Right cardiac atrium (tissue), 5 donors: ENCODE data around the gene MNS1. TPM values are rescaled to one million over a fixed set of nuclear protein-coding genes. Genes with fewer than 3 reads are reported as not detected.
"Not testable (repeated sequence)": the region's sequence is repeated elsewhere in the genome, so short reads cannot be mapped to it uniquely, and the experiment has no call there.

Source experiments
- ATAC-seq, 2 donors: fragments of 200-7000 bp; cut with Tn5 transposase; one replicate each; pipeline versions ENCODE4 v1.8.0 to v1.9.1; 2020; ENCODE audit warnings: moderate library complexity in 2 of 2, mild to moderate bottlenecking in 1 of 2
- DNase-seq, 3 donors: peaks; one replicate each; pipeline ENCODE4 v3.0.0-alpha.2; 2020
- H3K27ac ChIP-seq: one replicate; pipeline ENCODE4 v1.5.1; 2013; ENCODE audit warnings: mild to moderate bottlenecking, low read length, control low read depth, moderate library complexity
- H3K27me3 ChIP-seq: one replicate; pipeline ENCODE4 v1.6.1; 2013; ENCODE audit not compliant: control insufficient read depth, insufficient read depth
- H3K4me1 ChIP-seq: one replicate; pipeline ENCODE4 v1.6.1; 2013; ENCODE audit warnings: low read length; ENCODE audit not compliant: control insufficient read depth, insufficient read depth
- H3K4me3 ChIP-seq: one replicate; pipeline ENCODE4 v1.5.1; 2013; ENCODE audit warnings: low read length, control low read depth
- H3K9me3 ChIP-seq: one replicate; pipeline ENCODE4 v1.6.1; 2013; ENCODE audit warnings: low read length; ENCODE audit not compliant: control insufficient read depth
- WGBS: extraction: QIAGEN DNeasy Blood & Tissue Kit; methylation state at CpG from one replicate; pipeline ENCODE4 v1.1.7; 2013; 5-methylcytosine and 5-hydroxymethylcytosine counted together
- intact Hi-C, 4 donors: fragments of 100-400 bp; cut with DNase I; formaldehyde crosslinking; loops; one replicate each; pipeline versions ENCODE4 v1.11.0 to v1.14.0; 2022 to 2023
- polyA plus RNA-seq: library from polyadenylated mRNA; stranded (reverse); fragments of 200-250 nt; gene quantifications from one replicate; pipeline ENCODE4 v1.2.3, GENCODE V29; 2013
- total RNA-seq, 4 donors: library from RNA; stranded (reverse); fragmentation: NEBNext Ultra II Directional; extraction: Animal tissue kit (Norgen Biotek cat#: 25700); gene quantifications; one replicate each; pipeline ENCODE4 v1.2.1, GENCODE V29; 2021
- donor health status: healthy with polysubstance abuse.
- donor health status: DM: no; HTN: yes; CAD: no.
- donor health status: DM: no; HTN: no; CAD: no.
- donor health status: DM: no; HTN: yes; CAD: no; lungs with severe emphysema.
- donor health status: DM: yes; HTN: yes; CAD: no.

Gene MNS1
- total and polyA plus RNA-seq, 5 donors: 1.1 to 2.9 (median 2.2) TPM

DNA sequence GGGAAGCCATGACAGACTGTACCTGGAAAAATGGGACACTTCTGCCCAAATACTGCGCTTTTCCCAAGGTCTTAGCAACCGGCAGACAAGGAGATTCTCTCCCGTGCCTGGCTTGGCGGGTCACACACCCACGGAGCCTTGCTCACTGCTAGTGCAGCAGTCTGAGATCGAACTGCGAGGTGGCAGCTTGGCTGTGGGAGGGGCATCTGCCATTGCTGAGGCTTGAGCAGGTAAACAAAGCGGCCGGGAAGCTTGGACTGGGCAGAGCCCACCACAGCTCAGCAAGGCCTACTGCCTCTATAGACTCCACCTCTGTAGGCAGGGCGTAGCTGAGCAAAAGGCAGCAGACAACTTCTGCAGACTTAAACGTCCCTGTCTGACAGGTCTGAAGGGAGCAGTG is 65.7 kb downstream of the MNS1 start:
- intact Hi-C loops, H3K27ac ChIP-seq, DNase-seq, H3K27me3 ChIP-seq, H3K4me1 ChIP-seq, H3K4me3 ChIP-seq, ATAC-seq, H3K9me3 ChIP-seq: not testable (repeated sequence)
- WGBS: 95% methylated on average over 11 of the region's 11 CpGs

DNA sequence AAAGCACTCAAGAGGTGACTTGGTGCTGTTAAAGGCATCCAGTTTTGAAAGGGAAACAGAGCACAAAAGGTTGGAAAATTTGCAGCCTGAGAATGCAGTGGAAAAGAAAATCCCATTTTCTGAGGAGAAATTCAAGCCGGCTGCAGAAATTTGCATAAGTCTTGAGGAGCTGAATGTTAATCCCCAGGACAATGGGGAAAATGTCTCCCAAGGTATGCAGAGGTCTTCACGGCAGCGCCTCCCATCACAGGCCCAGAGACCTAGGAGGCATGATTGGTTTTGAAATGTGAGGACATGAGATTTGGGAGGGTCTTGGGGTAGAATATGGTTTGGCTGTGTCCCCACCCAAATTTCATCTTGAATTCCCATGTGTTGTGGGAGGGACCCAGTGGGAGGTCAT is 67.6 kb downstream of the MNS1 start:
- intact Hi-C loops, H3K4me3 ChIP-seq, H3K27me3 ChIP-seq, DNase-seq, H3K27ac ChIP-seq, H3K9me3 ChIP-seq, H3K4me1 ChIP-seq, ATAC-seq: not testable (repeated sequence)
- WGBS: 98% methylated on average over 3 of the region's 3 CpGs

DNA sequence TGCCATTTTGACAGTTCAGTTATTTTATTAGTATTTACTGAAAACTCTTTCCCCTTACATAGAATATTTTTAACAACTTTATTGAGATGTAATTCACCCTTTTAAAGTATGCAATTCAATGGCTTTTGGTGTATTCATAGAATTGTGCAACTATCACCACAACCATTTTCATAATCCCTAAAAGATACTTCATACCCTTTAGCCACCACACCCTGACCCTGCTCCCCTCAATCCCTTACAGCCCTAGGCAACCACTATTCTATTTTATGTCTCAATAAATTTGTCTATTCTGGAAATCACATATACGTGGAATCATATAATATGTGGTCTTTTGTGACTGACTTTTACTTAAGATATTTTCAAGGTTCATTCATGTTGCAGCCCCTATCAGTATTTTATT is 70.0 kb downstream of the MNS1 start:
- DNase-seq (no peak), ATAC-seq (no peak)
- H3K4me1 ChIP-seq: no peaks in the 10 kb centered on the region
- no peaks in the 10 kb centered on the region for H3K9me3 ChIP-seq
- no peaks in the 10 kb centered on the region for H3K27me3 ChIP-seq
- WGBS: 92% methylated on average over 1 of the region's 1 CpG
- no peak overlapping the region for H3K4me3 ChIP-seq
- intact Hi-C loops: no loop called here
- H3K27ac ChIP-seq: no peak overlapping the region

DNA sequence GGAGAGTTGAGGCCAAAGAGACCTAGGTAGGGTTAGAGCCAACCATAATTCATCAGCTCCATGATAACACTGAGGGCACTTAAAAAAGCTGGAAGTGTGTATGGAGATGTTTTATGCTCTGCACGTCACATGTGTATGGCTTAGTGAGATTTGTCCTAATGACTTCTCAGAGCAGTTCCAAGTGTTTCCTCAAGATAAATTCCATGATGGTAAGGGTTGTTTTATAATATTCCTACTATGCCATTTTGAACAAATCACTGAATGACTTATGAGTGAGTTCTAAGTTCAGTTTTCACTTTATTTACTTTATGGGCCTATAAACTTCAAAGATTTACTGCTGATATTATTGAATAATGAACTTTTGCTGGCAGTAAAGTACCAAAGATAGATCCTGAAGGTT is 71.7 kb downstream of the MNS1 start:
- Histone ChIP-seq H3K27ac (no peak overlapping the region), H3K9me3 (no peaks in the 10 kb centered on the region), H3K27me3 (no peaks in the 10 kb centered on the region), H3K4me1 (no peaks in the 10 kb centered on the region), H3K4me3 (no peak overlapping the region)
- no peak for ATAC-seq
- DNase-seq: no peak
- 95% methylated on average over 1 of the region's 1 CpG for WGBS
- intact Hi-C loops: no loop called here

DNA sequence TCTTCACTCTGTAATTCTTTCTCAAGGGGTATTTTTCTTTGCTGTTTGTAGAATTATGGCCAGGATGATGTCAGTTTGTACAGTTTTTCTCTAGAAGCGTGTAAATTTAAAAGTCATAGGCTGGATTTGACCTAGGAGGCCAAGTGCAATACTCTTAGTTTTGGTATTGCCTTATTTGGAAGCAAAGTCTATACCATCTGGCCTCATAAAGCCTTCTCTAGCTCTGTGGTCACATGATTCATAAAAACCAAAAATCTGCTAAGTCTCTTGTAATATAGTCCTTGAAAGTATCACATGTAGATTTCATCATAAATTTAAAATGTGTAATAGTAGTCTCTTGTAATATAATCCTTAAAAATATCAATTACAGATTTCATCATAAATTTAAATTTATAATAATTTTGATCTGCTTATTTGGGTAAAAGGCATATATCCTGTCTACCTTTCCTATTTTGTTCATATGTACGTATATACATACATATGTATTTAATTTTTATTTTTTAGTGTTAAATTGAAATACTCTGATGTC is 74.1 kb downstream of the MNS1 start:
- no peak overlapping the region for H3K27ac ChIP-seq
- no peak for DNase-seq
- no peak overlapping the region for H3K4me3 ChIP-seq
- intact Hi-C loops: no loop called here
- H3K4me1 ChIP-seq: no peaks in the 10 kb centered on the region
- H3K27me3 ChIP-seq: no peaks in the 10 kb centered on the region
- WGBS: 96% methylated on average over 2 of the region's 2 CpGs
- ATAC-seq: no peak
- no peaks in the 10 kb centered on the region for H3K9me3 ChIP-seq

GRCh38 chr15:56385908-56386307 is 79.0 kb downstream of the MNS1 start:
- DNase-seq: no peak
- 88% methylated on average over 3 of the region's 3 CpGs for WGBS
- H3K9me3 ChIP-seq: no peaks in the 10 kb centered on the region
- no peaks in the 10 kb centered on the region for H3K27me3 ChIP-seq
- no peaks in the 10 kb centered on the region for H3K4me1 ChIP-seq
- intact Hi-C loops: no loop called here
- no peak overlapping the region for H3K27ac ChIP-seq
- H3K4me3 ChIP-seq: no peak overlapping the region
- no peak for ATAC-seq

GRCh38 chr15:56383010-56383409 is 81.9 kb downstream of the MNS1 start:
- Histone ChIP-seq H3K9me3 (peaks cover 2% of the 10 kb centered on the region), H3K27me3 (no peaks in the 10 kb centered on the region), H3K4me1 (no peaks in the 10 kb centered on the region), H3K4me3 (no peak overlapping the region), H3K27ac (no peak overlapping the region)
- WGBS: 95% methylated on average over 3 of the region's 3 CpGs
- no peak for DNase-seq
- intact Hi-C loops: no loop called here
- no peak for ATAC-seq

Other genes with a start within 250 kb of the MNS1 start
- 10 to 100 TPM in 1 of 4 donors, 1 to 10 TPM in 3; 7.1 to 10.1 (median 8.7) TPM for gene RFX7, start 221.3 kb downstream of the MNS1 start, total RNA-seq
- gene RFX7, start 221.3 kb downstream of the MNS1 start, polyA plus RNA-seq: 1.1 TPM
- 1 to 10 TPM; 1.3 to 1.6 (median 1.5) TPM for gene TEX9, start 99.7 kb downstream of the MNS1 start, total RNA-seq
- gene TEX9, start 99.7 kb downstream of the MNS1 start, polyA plus RNA-seq: 0.27 TPM